NCI-H82 (cell line): ENCODE data around the gene CIB1.
"Not testable (repeated sequence)": the region's sequence is repeated elsewhere in the genome, so short reads cannot be mapped to it uniquely, and the experiment has no call there.

Source experiments
- DNase-seq: peaks from one replicate; lab custom pipeline; 2025; lab: John Stamatoyannopoulos, UW

CIB1 gene

DNA sequence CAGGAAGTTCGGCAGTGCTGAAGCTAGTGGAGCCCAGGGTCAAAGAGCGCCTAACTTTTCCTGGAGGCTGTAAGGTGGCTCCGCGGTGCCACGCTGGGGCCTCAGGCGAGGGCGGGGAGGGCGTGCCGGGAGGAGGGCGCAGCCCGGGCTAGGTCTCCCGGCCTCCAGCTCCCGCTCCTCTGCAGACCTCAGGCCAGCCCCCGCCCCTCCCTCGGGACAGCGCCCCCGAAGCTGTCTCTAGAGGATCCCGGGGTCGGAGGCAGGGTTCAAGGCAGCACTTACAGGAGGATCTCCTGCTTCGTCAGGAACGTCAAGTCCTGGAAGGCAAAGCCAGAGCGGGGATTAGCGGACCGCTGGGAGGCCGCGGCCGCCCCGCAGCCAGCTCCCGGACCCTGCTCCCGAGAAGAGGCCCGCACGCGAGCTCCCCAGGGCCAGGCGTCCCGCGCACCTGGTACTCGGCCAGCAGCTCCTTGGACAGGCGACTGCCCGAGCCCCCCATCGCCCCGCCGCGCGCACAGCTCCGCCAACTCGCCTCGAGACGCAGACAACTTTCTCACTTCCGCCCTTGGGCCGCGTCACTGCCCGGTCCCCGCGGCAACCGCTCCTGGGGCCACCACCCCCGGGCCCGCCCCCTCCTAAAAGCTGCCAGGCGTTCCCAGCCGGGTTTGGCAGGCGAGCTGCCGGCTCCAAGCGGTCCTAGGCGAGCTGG, at the start of gene CIB1:
TSS of gene CIB1 (minus strand) at position 555 of the 709 bp plus-strand sequence. CDS start at position 499, 56 bp downstream.
- peak; percentile 97 for DNase-seq

- not testable (repeated sequence) for DNase-seq
Measured at GRCh38 chr15:90281637-90282036, 47.9 kb upstream of the CIB1 start.

DNA sequence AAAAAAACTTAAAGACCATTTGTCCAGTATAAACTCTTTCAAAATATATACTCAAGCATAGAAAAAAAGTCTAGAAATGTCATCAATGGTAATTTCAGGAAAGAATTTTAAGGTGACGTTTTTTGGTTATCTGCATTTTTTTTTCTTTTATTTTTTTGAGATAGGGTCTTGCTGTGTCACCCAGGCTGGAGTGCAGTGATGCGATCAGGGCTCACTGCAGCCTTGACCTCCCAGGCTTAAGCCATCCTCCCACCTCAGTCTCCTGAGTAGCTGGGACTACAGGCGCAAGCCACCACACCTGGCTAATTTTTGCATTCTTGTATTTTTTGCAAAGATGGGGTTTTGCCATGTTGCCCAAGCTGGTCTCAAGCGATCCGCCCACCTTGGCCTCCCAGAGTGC, 47.0 kb upstream of the CIB1 start:
- not testable (repeated sequence) for DNase-seq

DNA sequence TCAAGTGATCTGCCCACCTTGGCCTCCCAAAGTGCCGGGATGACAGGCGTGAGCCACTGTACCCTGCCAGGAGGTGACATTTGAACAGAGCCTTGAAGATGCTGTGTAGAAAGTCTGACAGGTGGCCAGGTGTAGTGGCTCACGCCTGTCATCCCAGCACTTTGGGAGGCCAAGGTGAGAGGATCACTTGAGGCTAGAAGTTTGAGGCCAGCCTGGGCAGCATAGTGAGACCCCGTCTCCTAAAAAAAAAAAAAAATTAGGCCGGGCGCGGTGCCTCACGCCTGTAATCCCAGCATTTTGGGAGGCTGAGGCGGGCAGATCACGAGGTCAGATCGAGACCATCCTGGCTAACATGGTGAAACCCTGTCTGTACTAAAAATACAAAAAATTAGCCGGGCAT, 44.7 kb upstream of the CIB1 start:
- not testable (repeated sequence) for DNase-seq

- DNase-seq = no peak
Measured at GRCh38 chr15:90271459-90272166, 37.9 kb upstream of the CIB1 start.

DNA sequence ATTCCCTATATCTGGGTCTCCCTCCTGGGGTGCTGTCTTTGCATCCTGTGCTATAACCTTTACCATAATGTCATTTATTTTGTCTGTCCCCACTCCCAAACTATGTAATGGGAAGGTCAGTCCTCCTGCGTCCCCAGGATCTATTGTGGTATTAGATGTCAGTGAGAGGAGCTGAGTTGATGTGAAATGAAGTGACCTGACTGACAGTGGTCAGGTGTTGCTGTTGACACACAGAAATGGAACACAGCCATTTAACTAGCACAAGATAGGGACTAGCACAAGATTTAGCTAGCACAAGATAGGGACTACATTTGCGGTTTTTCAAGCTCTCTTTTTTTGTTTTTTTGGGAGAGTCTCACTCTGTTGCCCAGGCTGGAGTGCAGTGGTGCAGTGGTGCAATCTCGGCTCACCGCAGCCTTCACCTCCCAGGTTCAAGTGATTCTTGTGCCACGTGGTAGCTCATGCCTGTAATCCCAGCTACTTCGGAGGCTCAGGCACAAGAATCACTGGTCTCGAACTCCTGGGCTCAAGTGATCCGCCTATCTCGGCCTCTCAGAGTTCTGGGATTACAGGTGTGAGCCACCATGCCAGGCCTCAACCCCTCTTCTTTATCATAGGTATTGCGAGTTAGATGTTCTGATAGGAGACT, 36.9 kb upstream of the CIB1 start:
- DNase-seq = no peak

GRCh38 chr15:90268415-90268814, 34.7 kb upstream of the CIB1 start:
- DNase-seq = no peak

DNA sequence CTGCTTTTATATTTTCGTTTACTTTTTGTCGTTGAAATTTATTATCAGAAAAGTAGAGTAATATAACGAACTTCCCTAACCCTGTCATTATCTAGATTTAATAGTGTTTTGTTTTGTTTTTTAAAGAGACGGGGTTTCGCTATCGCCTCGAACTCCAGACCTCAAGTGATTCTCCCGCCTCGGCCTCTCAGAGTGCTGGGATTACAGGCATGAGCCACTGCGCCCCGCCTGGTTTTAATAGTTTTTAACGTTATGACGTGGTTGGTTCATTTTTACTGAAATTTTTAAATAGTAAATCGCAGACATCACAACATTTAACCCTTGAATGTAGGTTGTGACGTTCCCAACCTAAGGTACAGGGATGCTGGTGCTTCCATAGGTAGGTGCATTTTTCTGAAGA, 32.7 kb upstream of the CIB1 start:
- peak; percentile 38 for DNase-seq

- peak; percentile 49 for DNase-seq
Measured at GRCh38 chr15:90266061-90266431, 32.3 kb upstream of the CIB1 start.

- peak; percentile 95 for DNase-seq
Measured at GRCh38 chr15:90265271-90266060, 31.7 kb upstream of the CIB1 start, which contains the start of gene NGRN. Gene NGRN, plus strand, starts transcription at chr15:90265672. Its CDS starts 41 bp downstream, at chr15:90265713.

DNA sequence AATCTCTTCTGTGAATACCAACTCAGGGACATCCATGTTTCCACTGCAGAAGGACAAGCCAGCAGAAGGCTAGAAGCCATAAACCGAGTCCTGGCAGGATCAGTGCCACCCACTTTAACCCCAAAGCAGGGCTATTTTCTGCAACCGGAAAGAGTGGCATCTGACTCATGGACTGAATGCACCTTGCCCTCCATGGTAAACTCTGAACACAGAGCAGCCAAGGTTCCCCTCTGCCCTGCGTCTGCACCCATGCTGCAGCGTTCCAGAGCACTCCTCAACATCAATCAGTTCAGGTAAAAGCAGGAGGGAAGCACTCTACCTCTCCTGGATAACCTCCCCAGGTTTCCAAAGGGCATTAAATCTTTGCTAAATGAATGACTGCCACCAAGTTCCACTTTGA, 30.9 kb upstream of the CIB1 start:
- peak; percentile 40 for DNase-seq

DNA sequence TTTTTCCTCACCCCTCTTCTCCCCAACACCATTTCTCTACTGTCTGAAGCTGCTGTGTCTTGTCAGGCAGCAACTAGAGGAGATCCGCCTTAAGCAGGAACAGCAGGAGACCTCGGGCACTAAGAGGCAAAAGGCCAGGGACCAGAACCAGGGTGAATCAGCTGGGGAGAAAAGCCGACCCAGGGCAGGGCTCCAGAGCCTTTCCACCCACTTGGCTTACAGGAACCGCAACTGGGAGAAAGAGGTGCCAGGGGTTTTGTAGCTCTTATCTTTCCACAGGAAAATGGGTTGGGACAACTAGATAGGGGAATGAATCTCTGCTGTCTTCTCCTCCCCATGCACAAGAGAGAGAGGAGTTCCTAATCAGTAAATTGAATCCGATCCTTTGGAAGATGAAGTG, 28.7 kb upstream of the CIB1 start:
- DNase-seq = no peak

DNA sequence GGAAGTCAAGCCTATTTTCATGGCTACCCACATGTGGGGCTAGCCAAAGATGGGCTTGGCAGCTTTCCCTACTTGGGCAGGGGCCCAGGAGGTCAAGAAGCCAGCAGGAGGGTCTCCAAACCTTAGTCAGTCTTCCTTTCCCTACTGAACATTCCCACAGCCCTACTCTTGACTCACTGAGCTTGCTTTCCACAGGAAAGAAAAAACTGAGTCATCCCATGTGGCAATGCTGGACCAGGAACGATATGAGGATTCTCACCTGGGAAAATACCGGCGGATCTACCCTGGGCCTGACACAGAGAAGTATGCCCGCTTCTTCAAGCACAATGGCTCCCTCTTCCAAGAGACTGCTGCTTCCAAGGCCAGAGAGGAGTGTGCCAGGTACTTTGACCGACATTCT, 28.1 kb upstream of the CIB1 start:
- no peak for DNase-seq

- DNase-seq = not testable (repeated sequence)
Measured at GRCh38 chr15:90260731-90261130, 27.0 kb upstream of the CIB1 start.

GRCh38 chr15:90259524-90259923, 25.8 kb upstream of the CIB1 start:
- no peak for DNase-seq

DNA sequence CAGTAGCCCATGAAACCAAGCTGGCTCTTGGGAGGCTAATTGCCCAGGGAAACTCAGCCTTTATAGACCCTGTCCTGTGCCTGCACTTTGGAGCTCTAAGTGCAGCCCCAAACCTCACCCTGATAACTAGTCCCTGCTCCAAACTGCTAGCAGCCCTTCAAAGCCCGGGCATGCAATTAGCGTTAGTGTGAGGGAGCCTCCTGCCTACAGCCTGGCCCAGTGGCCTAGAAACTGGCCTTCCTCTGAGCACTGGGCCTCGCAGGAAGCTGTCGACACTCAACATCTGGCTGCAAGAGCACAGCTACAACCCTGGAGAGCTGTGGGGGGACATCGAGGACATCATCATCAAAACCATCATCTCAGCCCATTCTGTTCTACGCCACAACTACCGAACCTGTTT, 24.0 kb upstream of the CIB1 start:
- no peak for DNase-seq

GRCh38 chr15:90249203-90249863, 15.6 kb upstream of the CIB1 start, which contains the start of gene TTLL13:
Gene TTLL13, plus strand, starts transcription at chr15:90249556. Its CDS starts 1,075 bp downstream, at chr15:90250631.
- DNase-seq = peak; percentile 95

GRCh38 chr15:90248789-90249202, 15.1 kb upstream of the CIB1 start:
- peak; percentile 35 for DNase-seq

DNA sequence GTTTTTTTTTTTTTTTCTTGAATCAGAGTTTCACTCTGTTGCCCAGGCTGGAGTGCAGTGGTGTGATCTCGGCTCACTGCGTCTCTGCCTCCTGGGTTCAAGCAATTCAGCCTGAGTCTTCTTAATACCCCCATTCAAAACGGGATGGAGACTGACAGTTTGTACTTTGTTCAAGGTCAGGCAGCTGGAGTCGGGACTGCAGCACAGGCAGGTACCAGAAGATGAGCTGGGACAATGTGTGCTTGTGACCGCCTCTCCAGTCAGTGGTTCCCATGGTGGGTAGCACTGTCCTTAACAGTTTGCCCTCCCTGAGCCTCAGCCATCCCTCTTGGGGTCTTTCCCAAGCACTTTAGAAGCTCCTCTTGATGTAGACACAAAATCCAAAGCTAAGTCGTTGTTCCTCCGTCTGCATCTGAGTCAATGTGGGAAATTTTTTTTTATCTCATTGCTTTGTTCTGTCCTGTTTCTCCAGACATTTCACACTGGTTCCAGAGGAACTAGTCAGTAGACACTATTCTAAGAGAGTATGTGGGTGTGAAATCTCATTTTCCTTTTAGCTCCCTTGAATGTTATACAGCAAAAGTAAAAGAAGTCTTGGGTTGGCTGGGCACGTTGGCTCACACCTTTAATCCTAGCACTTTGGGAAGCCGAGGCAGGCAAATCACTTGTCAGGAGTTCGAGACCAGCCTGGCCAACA, 10.3 kb upstream of the CIB1 start:
- no peak for DNase-seq

- no peak for DNase-seq
Measured at GRCh38 chr15:90241343-90242192, 7.8 kb upstream of the CIB1 start.
